ENCODE measurements around the gene ITIH5.

The ITIH5 gene

GRCh38 chr10:7625009-7625408 is 41.8 kb downstream of the ITIH5 start:
- DNase-seq = no peak

- DNase-seq = no peak
Observed at GRCh38 chr10:7622969-7623368, 43.8 kb downstream of the ITIH5 start.

- DNase-seq = no peak
Observed at GRCh38 chr10:7618461-7618860, 48.3 kb downstream of the ITIH5 start.

GRCh38 chr10:7611909-7612308 is 54.9 kb downstream of the ITIH5 start:
- DNase-seq = no peak

GRCh38 chr10:7610651-7611389 is 55.9 kb downstream of the ITIH5 start:
- no peak for DNase-seq

GRCh38 chr10:7610026-7610425 is 56.7 kb downstream of the ITIH5 start:
- DNase-seq = no peak

GRCh38 chr10:7609556-7609955 is 57.2 kb downstream of the ITIH5 start:
- DNase-seq = no peak

- DNase-seq = no peak
Observed at GRCh38 chr10:7608001-7608400, 58.8 kb downstream of the ITIH5 start.

- no peak for DNase-seq
Observed at GRCh38 chr10:7606951-7607404, 59.8 kb downstream of the ITIH5 start.

GRCh38 chr10:7605565-7606295 is 61.0 kb downstream of the ITIH5 start:
- DNase-seq = no peak

- DNase-seq = no peak
Observed at GRCh38 chr10:7601023-7601656, 65.6 kb downstream of the ITIH5 start.

- no peak for DNase-seq
Observed at GRCh38 chr10:7598771-7599170, 68.0 kb downstream of the ITIH5 start.

- no peak for DNase-seq
Observed at GRCh38 chr10:7596356-7596755, 70.4 kb downstream of the ITIH5 start.

GRCh38 chr10:7593905-7594304 is 72.9 kb downstream of the ITIH5 start:
- DNase-seq = no peak

- DNase-seq = no peak
Observed at GRCh38 chr10:7593063-7593462, 73.7 kb downstream of the ITIH5 start.

GRCh38 chr10:7592627-7593026 is 74.1 kb downstream of the ITIH5 start:
- DNase-seq = no peak

GRCh38 chr10:7590271-7590670 is 76.5 kb downstream of the ITIH5 start:
- DNase-seq = no peak

- no peak for DNase-seq
Observed at GRCh38 chr10:7589748-7590147, 77.0 kb downstream of the ITIH5 start.

GRCh38 chr10:7587865-7588188 is 78.9 kb downstream of the ITIH5 start:
- no peak for DNase-seq

GRCh38 chr10:7587168-7587864 is 79.5 kb downstream of the ITIH5 start:
- DNase-seq = no peak

GRCh38 chr10:7585228-7585627 is 81.5 kb downstream of the ITIH5 start:
- no peak for DNase-seq

GRCh38 chr10:7583626-7584025 is 83.1 kb downstream of the ITIH5 start:
- DNase-seq = no peak

GRCh38 chr10:7580520-7580919 is 86.2 kb downstream of the ITIH5 start:
- DNase-seq = no peak

GRCh38 chr10:7579681-7580080 is 87.1 kb downstream of the ITIH5 start:
- DNase-seq = no peak

Measured in hematopoietic multipotent progenitor cell treated with erythropoietin and hydrocortisone succinate and interleukin-3 and kit ligand, for 6 days (in vitro differentiated cells).